Cardiac septum (tissue), 1 donor: ENCODE results near the gene ACKR1. TPM values are rescaled to one million over a fixed set of nuclear protein-coding genes. Genes with fewer than 3 reads are reported as not detected.

ENCODE experiments used
- DNase-seq: peaks from one replicate; pipeline ENCODE4 v3.0.0-alpha.2; 2020; ENCODE audit warnings: low spot score
- intact Hi-C: fragments of 100-400 bp; cut with DNase I; formaldehyde crosslinking; loops from one replicate; pipeline ENCODE4 v1.14.0; 2022
- total RNA-seq: library from RNA; stranded (reverse); fragmentation: NEBNext Ultra II Directional; extraction: Animal tissue kit (Norgen Biotek cat#: 25700); gene quantifications from one replicate; pipeline ENCODE4 v1.2.1, GENCODE V29; 2021
- donor health status: DM: no; HTN: no; CAD: no.

The ACKR1 gene
- total RNA-seq, 1 donor from 2014 or later, result 22.5 TPM

DNA sequence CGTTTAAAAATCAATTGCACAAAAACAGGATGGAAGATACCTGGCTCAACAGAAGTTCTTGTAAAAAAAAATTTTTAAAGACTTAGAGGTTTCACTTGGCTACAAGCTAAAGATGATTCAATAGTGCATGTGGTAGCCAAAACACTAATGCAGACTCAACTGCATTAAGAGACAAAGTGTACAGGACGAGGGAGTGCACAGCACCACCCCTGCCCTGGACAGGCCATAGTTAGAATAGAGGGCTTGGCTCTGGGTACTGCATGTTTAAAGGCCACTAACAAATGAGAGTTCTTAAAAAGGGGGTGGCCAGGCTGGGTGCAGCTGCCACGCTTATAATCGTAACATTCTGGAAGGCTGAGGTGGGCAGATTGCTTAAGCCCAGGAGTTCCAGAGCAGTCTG is 7.9 kb downstream of the ACKR1 start:
- no peak for DNase-seq
- intact Hi-C loops, result loop anchor here (10.0 kb wide), 1 partner anchor 572 kb away; the partner anchor contains the start of gene DUSP23

GRCh38 chr1:159214149-159214760 is 9.6 kb downstream of the ACKR1 start:
- intact Hi-C loops, result loop anchor here (1.0 to 10.0 kb wide), 2 partner anchors 53 to 571 kb away; partner anchors contain the start of gene DUSP23
- DNase-seq, result no peak

DNA sequence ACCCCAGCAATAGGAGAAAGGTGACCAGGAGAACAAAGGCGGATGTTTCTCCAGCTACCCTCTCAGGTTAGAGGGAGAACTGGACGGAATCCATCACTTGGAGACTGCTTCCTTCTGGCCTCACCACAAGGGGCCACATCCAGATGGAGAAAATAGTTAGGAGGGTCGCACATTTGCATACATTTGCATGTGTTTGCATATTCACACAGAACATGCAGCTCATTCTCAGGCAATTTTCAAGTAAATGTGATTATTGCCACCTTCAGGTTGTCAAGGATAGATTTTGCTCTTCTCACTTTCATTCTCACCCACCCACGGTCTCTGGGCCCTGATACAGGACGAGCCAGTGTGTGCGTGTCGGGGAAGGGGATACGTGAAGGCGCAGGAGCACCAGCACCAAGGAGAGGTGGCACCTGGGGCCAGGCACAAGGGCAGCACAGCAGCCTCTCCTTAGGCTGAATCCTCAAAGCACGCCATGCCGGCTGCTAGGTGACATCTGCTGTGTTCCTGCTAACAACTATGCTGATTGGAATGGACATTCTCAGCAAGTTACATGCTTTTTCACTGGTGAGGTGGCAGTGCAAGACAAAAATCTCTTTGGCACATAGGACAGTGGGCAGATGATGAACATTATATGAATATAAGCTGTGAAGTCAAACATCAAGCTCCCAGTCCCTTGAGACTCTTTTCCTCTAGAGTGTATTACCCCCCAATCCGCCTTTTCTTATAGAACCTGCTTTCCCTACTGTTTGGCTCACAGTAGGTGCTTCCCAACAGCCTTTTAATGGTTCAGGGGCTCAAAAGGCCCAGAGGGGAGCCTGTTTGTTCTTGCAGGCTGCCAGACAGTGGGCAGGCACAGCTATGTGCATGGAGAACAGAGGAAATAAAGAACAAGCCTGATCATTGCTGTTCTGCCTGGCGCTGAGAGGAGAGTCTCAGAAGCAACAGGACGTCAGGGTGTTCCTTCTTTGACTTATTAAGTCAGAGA is 14.3 kb downstream of the ACKR1 start:
- intact Hi-C loops, result loop anchor here (10.0 kb wide), 1 partner anchor 566 kb away; the partner anchor contains the start of gene DUSP23
- DNase-seq, result no peak

DNA sequence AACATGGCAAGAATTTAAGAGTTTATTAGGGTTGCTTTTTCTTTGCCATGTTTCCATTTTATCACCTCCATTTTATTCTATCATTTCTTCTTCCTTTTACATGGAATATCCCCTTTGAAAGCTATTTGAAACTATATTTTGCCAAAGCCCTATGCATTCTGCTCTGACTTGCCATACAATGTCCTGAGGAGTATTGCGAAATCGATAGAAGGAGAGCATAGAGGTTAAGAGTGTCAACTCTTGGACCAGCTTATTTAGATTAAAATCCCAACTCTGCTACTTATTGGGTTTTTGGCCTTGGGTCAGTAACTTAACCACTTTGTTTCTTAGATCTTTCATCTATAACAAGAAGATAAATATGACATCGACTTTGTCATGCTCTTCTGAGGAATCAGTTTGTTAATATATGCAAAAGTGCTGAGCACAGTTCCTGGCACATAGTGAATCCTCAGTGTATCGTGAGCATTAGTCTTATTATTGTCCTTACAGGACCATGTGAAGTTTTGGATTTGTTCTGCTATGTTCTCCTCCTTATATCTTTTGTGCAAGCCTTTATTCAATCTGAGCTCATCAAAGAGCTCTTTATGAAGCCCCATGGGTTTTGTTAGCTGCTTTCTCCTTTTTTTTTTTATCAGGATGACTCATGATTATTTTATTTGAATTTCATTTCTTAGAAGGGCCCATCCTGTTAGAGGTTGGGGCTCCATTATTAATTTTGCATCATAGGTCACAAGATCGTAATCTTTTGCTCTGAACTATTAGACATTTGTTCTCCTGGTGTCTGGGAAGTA is 17.6 kb downstream of the ACKR1 start:
- intact Hi-C loops, result no loop called here
- DNase-seq, result no peak

DNA sequence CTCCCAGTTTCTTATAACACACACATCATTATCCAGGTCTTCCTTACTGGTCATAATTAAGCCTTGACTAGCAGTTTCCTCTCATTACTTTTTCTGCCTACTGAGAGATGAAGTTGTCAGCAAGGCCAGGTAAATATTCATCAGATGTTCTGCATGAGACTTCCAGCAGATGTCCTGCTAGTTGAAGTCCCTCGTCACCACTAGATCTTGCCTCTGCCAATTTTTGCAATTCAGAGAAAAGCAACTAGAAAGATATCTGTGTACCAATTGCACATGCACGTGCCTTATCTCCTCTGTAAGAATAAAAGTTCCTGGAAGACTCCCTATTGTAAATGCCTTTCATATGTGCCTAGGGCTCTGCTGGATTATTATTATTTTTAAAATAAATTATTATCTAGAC is 18.3 kb downstream of the ACKR1 start:
- no peak for DNase-seq
- intact Hi-C loops, result no loop called here

GRCh38 chr1:159228554-159228953 is 23.9 kb downstream of the ACKR1 start:
- intact Hi-C loops, result no loop called here
- DNase-seq, result no peak

DNA sequence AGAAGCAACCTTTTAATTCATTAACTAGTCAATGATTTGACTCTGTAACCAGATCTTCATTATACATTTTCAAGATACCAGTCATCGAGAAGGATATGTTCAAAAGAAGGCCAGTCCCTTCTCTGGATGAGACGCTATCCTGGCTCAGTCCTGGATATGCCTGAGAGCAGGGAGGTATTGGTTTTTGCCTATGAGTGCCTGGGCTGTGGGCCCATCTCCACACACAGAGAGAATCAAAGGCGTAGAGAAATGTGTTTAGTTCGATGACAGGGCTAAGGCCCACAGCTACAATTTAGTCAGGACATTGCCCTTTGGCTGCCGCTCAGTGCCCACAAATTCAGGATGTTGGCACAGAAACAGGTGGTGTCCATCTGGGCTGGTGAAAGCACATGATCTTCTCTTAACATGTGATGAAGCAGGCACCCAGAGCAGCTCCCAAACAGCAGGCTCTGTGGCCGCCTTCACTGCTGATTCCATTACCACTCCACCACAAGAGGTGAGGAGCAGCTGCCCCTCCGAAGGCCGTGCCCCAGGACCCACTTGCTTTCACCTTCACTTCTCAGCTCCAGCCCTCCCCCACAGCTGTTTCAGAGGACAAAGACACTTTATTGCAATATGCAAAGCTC is 24.7 kb downstream of the ACKR1 start:
- intact Hi-C loops, result no loop called here
- DNase-seq, result no peak

- no peak for DNase-seq
These were observed 25.2 kb downstream of the ACKR1 start for GRCh38 chr1:159229896-159230295.

GRCh38 chr1:159239551-159240220 is 35.0 kb downstream of the ACKR1 start:
- DNase-seq, result no peak
- intact Hi-C loops, result no loop called here

More at GRCh38 chr1:159229896-159230295, 25.2 kb downstream of the ACKR1 start:
- intact Hi-C loops, result no loop called here

GRCh38 chr1:159247266-159247665 is 42.6 kb downstream of the ACKR1 start:
- intact Hi-C loops, result no loop called here
- no peak for DNase-seq

- intact Hi-C loops, result no loop called here
- DNase-seq, result no peak
These were observed 43.6 kb downstream of the ACKR1 start for GRCh38 chr1:159248311-159248710.

DNA sequence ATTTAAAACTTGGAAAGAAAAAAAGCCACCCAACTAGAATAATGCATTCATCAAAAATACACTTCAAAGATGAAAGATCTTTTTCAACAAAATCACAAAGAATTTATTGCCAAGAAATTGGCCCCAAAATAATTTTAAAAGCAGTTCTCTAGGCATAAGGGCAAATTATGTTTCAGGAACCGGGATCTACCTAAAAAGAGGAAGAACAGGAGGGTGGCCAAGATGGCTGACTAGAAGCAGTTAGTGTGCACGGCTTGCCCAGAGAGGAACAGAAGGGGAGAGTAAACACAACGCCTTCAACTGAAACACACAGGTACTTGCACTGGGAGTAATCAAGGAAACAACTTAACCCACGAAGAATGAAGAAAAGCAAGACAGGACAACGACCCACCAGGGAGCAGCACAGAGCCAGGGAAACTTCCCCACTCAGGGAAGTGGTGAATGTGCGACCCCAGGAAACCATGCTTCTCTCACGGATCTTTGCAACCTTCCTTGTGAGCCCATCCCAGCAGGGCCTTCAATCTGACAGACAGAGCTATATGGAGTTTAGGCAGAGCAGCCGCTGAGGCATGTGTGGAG is 46.1 kb downstream of the ACKR1 start:
- DNase-seq, result no peak
- intact Hi-C loops, result no loop called here

Other genes starting within 250 kb of the ACKR1 start
- gene IFI16, start 195.0 kb upstream of the ACKR1 start, total RNA-seq, result 31.1 TPM
- 0.35 TPM for gene AIM2, start 128.1 kb upstream of the ACKR1 start, total RNA-seq
- gene CADM3, start 33.3 kb upstream of the ACKR1 start, total RNA-seq, result 1.0 TPM
- gene FCER1A, start 97.5 kb downstream of the ACKR1 start, total RNA-seq, result 1.2 TPM
- not detected for gene OR10J4, start 227.3 kb downstream of the ACKR1 start, total RNA-seq
- not detected for gene OR10J1, start 234.8 kb downstream of the ACKR1 start, total RNA-seq